Spleen (tissue), 7 donors: ENCODE data around the gene NFASC.

Experiments used
- CTCF ChIP-seq, 11 experiments: fragments of 200-600 bp in 7 of 11; fragments of 450-650 bp in 4 of 11; sonication (generic) in 4 of 11; IDR thresholded peaks in 8 of 11; conservative IDR thresholded peaks in 3 of 11; 1 replicate in 7 of 11; 2 replicates in 4 of 11; pipeline versions ENCODE4 v1.4.0 to v1.8.0; 2016 to 2021; ENCODE audit warnings: antibody characterized with exemption in 11 of 11, inconsistent platforms in 4 of 11, mild to moderate bottlenecking in 1 of 11
- POLR2AphosphoS5 ChIP-seq, 3 donors: sonication (generic); formaldehyde crosslinking; IDR thresholded peaks; one replicate each; pipeline ENCODE4 v1.5.1; 2017; ENCODE audit warnings: antibody characterized with exemption in 3 of 3
- donor health status: DM: no; HTN: no; CAD: no; lungs with moderate emphysema.
- donor health status: DM: no; HTN: no; CAD: no.
- donor health status: DM: no; HTN: no; CAD: no.

GRCh38 chr1:204858363-204858821 lies 12.3 kb upstream of the NFASC start:
- TF ChIP-seq CTCF (IDR thresholded peaks at IDR 0.05 in 8 of 11, conservative IDR thresholded peaks at IDR 0.05 in 3 of 11) (no peak), POLR2AphosphoS5 (IDR thresholded peaks at IDR 0.05) (no peak)
